HG03159 (cell line): ENCODE results near the gene CTTNBP2NL.

Experiments used
- ATAC-seq: cut with Tn5 transposase; IDR thresholded peaks from one replicate; pipeline ENCODE4 v1.9.1; 2021; ENCODE audit warnings: mild to moderate bottlenecking, moderate library complexity; ENCODE audit not compliant: unreplicated experiment

CTTNBP2NL gene

DNA sequence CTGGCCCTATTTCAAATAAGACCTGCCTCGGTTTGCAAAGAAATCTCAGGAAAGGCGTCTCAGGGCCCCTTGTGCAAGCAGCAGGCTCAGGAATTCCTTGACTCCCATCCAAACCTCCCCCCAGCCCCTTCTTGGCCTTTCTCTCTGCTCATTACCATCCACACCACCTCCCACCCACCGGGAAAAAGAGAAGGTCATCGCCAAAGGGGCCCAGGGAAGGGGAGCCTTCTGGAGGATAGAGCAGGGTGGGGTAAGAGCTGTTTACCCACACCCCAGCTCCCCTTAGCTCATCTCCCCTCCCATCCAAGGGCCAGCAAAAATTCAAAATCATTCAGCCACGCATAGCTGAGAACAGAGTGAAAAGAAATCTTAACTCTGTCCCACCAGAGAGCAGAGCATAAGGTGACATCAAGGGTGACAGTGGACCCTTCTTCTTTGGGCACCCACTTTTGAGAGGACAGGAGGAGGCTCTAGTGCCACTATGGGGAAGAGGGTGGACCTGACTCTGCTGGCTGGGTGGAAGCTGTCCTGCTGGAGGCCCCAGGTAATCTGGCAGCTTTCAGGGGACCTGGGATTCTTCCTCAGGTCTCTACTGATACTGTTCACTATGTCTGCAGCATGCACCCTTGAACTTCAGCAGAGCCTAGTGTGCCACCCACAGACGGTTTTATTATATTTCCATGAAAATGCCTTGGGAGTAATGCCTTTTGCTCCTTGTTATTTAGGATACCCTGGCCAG is 108.8 kb downstream of the CTTNBP2NL start:
- ATAC-seq, result no peak

- no peak for ATAC-seq
Observed at GRCh38 chr1:112505400-112505785, 109.4 kb downstream of the CTTNBP2NL start.

DNA sequence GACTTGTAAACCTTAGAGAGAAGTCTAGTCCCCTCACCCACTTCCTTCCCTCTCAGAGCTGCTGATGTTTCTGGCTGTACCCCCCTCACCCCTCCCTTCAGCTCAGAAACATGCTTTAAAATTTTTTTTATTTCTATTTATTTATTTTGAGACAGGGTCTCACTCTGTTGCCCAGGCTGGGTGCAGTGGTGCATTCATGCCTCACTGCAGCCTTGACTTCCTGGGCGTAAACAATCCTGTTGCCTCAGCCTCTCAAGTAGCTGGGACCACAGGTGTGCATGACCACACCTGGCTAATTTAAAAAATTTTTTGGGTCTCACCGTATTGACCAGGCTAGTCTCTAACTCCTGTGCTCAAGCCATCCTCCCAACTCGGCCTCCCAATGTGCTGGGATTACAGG is 109.9 kb downstream of the CTTNBP2NL start:
- no peak for ATAC-seq

GRCh38 chr1:112506306-112506705 is 110.3 kb downstream of the CTTNBP2NL start:
- ATAC-seq, result no peak

GRCh38 chr1:112506731-112507130 is 110.7 kb downstream of the CTTNBP2NL start:
- ATAC-seq, result no peak

DNA sequence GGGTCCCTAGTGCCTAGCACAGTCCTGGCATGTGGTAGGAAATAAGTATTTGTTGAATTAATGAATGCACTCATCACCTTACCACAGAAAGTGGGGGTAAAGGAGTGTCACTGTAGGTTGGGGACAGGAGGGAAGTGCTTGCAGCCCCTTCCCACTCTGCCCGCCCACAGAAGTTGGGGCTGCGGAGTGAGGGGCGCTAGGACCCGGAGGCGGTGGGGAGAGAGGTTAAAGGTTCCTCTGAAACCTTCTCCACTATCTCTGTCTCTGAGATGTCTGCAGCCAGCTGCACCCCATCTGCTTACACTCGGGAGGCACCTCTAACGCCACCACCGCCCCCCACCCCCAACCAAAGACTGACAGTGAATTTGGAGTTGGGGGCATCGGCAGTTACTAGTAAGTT is 111.3 kb downstream of the CTTNBP2NL start:
- no peak for ATAC-seq

- no peak for ATAC-seq
Observed at GRCh38 chr1:112507921-112508277, 111.9 kb downstream of the CTTNBP2NL start.

GRCh38 chr1:112508278-112509004 is 112.4 kb downstream of the CTTNBP2NL start, which contains the start of gene WNT2B:
Gene WNT2B, plus strand, starts transcription at chr1:112508965. Its CDS starts 298 bp downstream, at chr1:112509263.
- ATAC-seq, result no peak

DNA sequence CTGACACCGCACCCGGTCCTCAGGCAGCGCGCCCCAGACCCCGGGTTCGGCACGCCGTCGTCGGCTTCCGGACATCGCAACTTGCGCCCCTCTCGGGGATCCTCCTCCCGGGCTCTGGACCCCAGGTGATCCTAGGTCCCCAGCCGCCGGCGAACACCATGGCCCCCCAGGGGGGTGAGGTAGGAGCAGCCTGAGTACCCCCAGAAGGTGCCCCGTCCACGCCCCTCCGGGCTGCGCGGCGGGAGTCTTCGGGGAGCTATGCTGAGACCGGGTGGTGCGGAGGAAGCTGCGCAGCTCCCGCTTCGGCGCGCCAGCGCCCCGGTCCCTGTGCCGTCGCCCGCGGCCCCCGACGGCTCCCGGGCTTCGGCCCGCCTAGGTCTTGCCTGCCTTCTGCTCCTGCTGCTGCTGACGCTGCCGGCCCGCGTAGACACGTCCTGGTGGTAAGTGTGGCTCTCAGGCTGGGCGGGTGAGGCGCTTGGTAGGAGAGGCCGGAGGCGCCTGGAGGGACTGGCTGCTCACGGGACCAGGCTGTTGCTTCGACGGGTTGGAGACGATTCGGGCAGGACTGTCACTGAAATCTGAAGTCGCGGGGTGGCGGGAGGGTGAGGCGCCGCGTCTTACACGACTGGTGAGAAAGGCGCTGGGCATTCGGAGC is 113.1 kb downstream of the CTTNBP2NL start:
- ATAC-seq, result no peak

DNA sequence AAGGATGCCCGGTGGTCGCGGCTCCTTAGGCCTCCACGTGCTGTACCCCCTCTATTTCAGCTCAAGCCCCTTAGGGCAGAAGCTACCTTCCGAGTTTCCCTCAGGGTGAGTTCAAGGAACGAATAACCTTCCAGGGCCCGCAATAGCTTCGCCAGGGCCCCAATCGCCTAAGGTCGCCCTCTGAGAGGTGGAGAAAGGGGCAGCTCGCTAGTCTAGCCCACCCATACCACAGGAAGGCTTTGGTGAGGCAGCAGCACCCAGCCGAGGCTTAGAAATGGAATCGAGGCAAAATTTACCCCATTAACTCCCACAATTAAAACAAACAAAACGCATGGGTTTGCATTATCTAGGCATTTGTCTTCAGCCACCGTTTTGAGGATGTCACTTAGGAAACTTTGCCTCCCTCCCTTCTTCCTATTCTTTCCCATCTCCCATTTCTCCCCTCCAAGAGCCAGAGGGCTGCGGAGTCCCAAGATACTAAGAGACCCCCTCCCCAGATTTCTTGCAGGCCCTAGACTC is 113.7 kb downstream of the CTTNBP2NL start:
- no peak for ATAC-seq

DNA sequence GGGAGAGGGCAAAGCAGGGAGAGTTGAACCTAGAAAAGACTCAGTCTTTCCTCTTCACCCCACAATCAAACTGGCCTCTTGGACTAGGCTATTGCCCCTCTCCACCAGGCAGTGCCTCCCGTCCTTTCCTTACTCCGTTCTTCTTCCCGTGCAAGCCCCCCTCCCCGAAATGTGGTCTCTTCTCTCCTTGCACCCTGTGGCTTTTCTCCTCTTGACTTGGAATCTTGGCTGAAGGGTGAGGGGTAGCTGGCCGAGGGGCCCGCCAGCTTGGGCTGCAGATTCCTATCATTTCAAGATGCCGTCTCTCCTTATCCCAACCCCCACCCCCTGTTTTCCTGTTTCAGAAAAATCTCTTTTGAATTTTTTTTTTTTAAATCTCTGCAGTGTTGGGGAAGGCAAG is 114.3 kb downstream of the CTTNBP2NL start:
- no peak for ATAC-seq
